SU-DHL-6 (cell line): ENCODE measurements around the gene EEIG2.

Experiments used
- EZH2phosphoT487 ChIP-seq: fragments of 200-600 bp; sonication (generic), shearing (Covaris generic); conservative IDR thresholded peaks from 2 replicates; pipeline ENCODE4 v1.6.1; 2018; ENCODE audit warnings: mild to moderate bottlenecking, antibody characterized with exemption, low read length, moderate library complexity, mixed read lengths
- TF ChIP-seq, protein P1 (sequence below): fragments of 200-600 bp; sonication (generic); IDR thresholded peaks from one replicate; pipeline ENCODE4 v1.5.1; 2017; ENCODE audit warnings: antibody characterized with exemption, mild to moderate bottlenecking, low read length, moderate library complexity; ENCODE audit not compliant: insufficient read depth, poor library complexity, severe bottlenecking

DNA sequence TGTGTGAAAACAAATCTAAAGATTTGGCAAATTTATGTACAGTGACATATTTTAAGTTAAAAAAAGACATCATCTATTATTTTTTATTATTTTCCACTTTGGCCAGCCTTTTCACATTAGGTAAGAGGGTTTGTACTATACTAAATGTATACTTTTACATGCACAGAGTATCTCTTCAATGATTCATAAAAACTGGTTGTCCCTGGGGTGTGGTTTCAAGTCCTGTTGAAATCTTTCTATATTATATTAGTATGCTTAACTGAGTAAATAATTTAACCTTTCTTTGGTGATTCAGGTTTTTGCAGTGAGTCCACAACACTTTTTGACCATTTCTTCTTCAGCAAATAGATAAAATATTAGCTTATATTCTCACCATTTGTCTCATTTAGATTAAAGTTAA is 45.7 kb downstream of the EEIG2 start:
- TF ChIP-seq, protein P1, sequence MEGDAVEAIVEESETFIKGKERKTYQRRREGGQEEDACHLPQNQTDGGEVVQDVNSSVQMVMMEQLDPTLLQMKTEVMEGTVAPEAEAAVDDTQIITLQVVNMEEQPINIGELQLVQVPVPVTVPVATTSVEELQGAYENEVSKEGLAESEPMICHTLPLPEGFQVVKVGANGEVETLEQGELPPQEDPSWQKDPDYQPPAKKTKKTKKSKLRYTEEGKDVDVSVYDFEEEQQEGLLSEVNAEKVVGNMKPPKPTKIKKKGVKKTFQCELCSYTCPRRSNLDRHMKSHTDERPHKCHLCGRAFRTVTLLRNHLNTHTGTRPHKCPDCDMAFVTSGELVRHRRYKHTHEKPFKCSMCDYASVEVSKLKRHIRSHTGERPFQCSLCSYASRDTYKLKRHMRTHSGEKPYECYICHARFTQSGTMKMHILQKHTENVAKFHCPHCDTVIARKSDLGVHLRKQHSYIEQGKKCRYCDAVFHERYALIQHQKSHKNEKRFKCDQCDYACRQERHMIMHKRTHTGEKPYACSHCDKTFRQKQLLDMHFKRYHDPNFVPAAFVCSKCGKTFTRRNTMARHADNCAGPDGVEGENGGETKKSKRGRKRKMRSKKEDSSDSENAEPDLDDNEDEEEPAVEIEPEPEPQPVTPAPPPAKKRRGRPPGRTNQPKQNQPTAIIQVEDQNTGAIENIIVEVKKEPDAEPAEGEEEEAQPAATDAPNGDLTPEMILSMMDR, result no peak
- no peak for TF ChIP-seq EZH2phosphoT487
